ENCODE results near the gene HUS1. TPM values are rescaled to one million over a fixed set of nuclear protein-coding genes. Genes with fewer than 3 reads are reported as not detected.
"Not testable (repeated sequence)": the region's sequence is repeated elsewhere in the genome, so short reads cannot be mapped to it uniquely, and the experiment has no call there.

HUS1 gene
- total and polyA plus RNA-seq, 12 donors = 8.3 to 45.1 (median 31.2) TPM

DNA sequence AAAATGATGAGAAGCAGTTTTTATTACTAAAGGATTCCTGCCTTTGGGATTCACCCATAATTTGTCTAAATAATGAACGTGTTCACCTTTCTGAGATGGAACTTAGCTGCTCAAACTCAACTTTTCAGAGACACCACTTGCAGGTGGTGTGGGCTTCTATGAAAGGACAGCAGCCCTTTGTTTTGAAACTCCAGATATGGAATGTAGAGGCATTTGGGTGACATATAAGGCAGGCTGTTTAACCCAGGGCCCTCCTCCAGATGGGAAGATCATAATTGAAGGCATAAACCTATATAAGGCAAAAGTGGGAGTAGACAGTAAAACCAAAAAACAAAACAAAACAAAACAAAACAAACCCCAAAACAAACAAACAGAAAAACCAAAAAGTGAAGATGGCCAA lies 11.9 kb upstream of the HUS1 start:
- Histone ChIP-seq H3K27ac (peak overlapping the region in 2 of 5 donors; percentile 37 to 75), H3K9me3 (replicated peaks in 1 of 3) (no peaks in the 10 kb centered on the region), H3K4me1 (replicated peaks in 1 of 2) (no peaks in the 10 kb centered on the region), H3K27me3 (no peaks in the 10 kb centered on the region), H3K4me3 (peak overlapping the region in 1 of 4 donors; percentile 74), H3K36me3 (replicated peaks in 1 of 2) (no peaks in the 10 kb centered on the region)
- TF ChIP-seq, protein P1, sequence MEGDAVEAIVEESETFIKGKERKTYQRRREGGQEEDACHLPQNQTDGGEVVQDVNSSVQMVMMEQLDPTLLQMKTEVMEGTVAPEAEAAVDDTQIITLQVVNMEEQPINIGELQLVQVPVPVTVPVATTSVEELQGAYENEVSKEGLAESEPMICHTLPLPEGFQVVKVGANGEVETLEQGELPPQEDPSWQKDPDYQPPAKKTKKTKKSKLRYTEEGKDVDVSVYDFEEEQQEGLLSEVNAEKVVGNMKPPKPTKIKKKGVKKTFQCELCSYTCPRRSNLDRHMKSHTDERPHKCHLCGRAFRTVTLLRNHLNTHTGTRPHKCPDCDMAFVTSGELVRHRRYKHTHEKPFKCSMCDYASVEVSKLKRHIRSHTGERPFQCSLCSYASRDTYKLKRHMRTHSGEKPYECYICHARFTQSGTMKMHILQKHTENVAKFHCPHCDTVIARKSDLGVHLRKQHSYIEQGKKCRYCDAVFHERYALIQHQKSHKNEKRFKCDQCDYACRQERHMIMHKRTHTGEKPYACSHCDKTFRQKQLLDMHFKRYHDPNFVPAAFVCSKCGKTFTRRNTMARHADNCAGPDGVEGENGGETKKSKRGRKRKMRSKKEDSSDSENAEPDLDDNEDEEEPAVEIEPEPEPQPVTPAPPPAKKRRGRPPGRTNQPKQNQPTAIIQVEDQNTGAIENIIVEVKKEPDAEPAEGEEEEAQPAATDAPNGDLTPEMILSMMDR (IDR thresholded peaks at IDR 0.05) = no peak
- TF ChIP-seq POLR2A (IDR thresholded peaks at IDR 0.05) = no peak
- 91 to 94% (median 94%) methylated on average over 1 of the region's 1 CpG for WGBS, 4 donors
- intact Hi-C loops (cut with DNase I) = loop anchor here (2.0 to 5.0 kb wide), 3 partner anchors 101 to 118 kb away; no protein-coding TSS in a partner anchor
- DNase-seq = no peak

DNA sequence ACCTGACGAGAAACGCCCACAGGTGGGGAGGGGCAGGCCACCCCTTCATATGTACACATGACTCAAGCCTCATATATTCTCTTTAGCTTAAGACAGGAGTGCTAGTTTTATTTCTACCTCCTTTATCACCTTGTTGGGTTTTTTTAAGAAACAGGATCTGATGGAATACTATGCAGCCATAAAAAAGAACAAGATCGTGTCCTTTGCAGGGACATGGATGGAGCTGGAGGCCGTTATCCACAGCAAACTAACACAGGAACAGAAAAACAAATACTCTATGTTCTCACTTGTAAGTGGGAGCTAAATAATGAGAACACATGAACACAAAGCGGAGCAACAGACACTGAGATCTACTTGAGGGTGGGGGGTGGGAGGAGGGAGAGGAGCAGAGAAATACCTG lies 11.2 kb upstream of the HUS1 start:
- Histone ChIP-seq H3K4me1 (replicated peaks in 1 of 2) (no peaks in the 10 kb centered on the region), H3K36me3 (replicated peaks in 1 of 2) (no peaks in the 10 kb centered on the region), H3K4me3 (no peak overlapping the region), H3K9me3 (replicated peaks in 1 of 3) (no peaks in the 10 kb centered on the region), H3K27ac (no peak overlapping the region), H3K27me3 (no peaks in the 10 kb centered on the region)
- intact Hi-C loops (cut with DNase I) = loop anchor here (2.0 to 5.0 kb wide), 3 partner anchors 102 to 118 kb away; no protein-coding TSS in a partner anchor
- WGBS, 4 donors = 92 to 97% (median 96%) methylated on average over 5 of the region's 5 CpGs
- TF ChIP-seq POLR2A (IDR thresholded peaks at IDR 0.05) = no peak
- TF ChIP-seq, protein P1 (IDR thresholded peaks at IDR 0.05) = no peak
- DNase-seq = no peak

DNA sequence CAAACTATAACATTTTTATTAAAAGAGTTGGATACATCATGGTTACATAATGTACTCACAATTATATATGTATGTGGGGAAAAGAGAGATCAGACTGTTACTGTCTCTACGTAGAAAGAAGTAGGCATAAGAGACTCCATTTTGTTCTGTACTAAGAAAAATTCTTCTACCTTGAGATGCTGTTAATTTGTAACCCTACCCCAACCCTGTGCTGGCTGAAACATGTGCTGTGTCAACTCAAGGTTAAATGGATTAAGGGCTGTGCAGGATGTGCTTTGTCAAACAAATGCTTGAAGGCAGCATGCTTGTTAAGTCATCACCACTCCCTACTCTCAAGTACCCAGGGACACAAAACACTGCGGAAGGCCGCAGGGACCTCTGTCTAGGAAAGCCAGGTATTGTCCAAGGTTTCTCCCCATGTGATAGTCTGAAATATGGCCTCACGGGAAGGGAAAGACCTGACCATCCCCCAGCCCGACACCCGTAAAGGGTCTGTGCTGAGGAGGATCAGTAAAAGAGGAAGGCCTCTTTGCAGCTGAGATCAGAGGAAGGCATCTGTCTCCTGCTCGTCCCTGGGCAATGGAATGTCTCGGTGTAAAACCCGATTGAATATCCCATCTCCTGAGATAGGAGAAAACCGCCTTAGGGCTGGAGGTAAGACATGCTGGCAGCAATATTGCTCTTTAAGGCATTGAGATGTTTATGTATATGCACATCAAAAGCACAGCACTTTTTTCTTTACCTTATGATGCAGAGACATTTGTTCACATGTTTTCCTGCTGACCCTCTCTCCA lies 10.4 kb upstream of the HUS1 start:
- H3K4me1 ChIP-seq (replicated peaks in 1 of 2); H3K9me3 ChIP-seq (replicated peaks in 1 of 3); H3K4me3 ChIP-seq; H3K27me3 ChIP-seq; H3K36me3 ChIP-seq (replicated peaks in 1 of 2); H3K27ac ChIP-seq; DNase-seq: not testable (repeated sequence)
- 60 to 78% (median 72%) methylated on average over 10 of the region's 10 CpGs for WGBS, 4 donors
- intact Hi-C loops (cut with DNase I) = loop anchor here (2.0 to 5.0 kb wide), 3 partner anchors 102 to 119 kb away; no protein-coding TSS in a partner anchor

DNA sequence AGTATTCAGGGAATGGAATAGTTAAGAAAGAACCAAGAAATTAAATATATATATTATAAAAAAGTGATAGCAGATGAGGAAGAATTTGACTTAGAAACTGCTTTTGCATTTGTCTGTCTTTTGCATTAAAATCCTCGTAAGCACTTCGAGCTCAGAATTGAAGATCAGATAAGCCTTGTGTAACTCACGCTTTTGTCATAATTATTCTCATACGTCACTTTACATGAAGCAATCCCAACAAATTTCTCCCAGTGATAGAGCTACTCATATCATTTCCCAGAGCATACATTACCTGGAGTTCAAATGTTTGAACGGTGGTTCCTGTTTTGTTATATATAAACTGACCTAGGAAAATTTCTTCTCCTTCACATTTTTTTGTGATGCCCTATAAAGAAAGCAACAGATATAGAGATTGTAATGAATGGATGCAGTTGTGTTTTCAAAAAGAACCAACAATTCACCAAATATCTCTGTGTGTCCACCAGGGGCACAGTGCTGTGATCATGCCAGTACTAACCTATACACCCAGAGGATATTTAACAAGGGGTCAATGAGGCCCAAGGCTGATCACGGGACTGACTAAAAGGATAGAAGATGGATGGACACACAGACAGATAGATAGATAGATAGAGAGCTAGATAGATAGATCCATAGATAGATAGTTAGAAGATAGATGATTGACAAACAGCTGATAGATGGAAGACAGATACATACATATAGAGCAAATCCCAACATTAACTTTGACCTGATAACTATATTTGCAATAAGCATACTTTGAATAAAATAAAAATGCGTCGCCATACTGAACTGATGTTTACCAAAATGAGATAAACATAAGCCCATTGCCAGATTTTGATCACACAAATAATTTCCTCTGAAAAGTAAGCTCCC lies 9.3 kb upstream of the HUS1 start:
- 72 to 81% (median 76%) methylated on average over 8 of the region's 8 CpGs for WGBS, 4 donors
- DNase-seq = no peak
- Histone ChIP-seq H3K36me3 (replicated peaks in 1 of 2) (no peaks in the 10 kb centered on the region), H3K9me3 (replicated peaks in 1 of 3) (no peaks in the 10 kb centered on the region), H3K4me1 (replicated peaks in 1 of 2) (no peaks in the 10 kb centered on the region), H3K27me3 (no peaks in the 10 kb centered on the region), H3K4me3 (no peak overlapping the region), H3K27ac (no peak overlapping the region)
- no peak for TF ChIP-seq POLR2A (IDR thresholded peaks at IDR 0.05)
- TF ChIP-seq, protein P1 (IDR thresholded peaks at IDR 0.05) = peak in 1 of 6 experiments; percentile 24
- intact Hi-C loops (cut with DNase I) = no loop called here

All from adrenal gland (tissue), 12 donors.